ENCODE measurements around the gene AMH.

AMH gene

GRCh38 chr19:2236314-2237050 lies 12.6 kb upstream of the AMH start, which contains the start of the genes PLEKHJ1 and SF3A2:
Gene PLEKHJ1 (minus strand): TSS chr19:2236329. CDS start chr19:2236248, 81 bp downstream.
Gene SF3A2 (plus strand): TSS chr19:2236824. CDS start chr19:2243419, 6,595 bp downstream.
- peak; percentile 97 for DNase-seq

- no peak for DNase-seq
These were observed 11.9 kb upstream of the AMH start for GRCh38 chr19:2237051-2237868.

- no peak for DNase-seq
These were observed 11.3 kb upstream of the AMH start for GRCh38 chr19:2237869-2238153.

- DNase-seq: no peak
These were observed 9.9 kb upstream of the AMH start for GRCh38 chr19:2239173-2239572.

GRCh38 chr19:2239771-2240770 lies 9.1 kb upstream of the AMH start:
- DNase-seq: peak; percentile 30

GRCh38 chr19:2240881-2241760 lies 8.0 kb upstream of the AMH start:
- no peak for DNase-seq

- DNase-seq: no peak
These were observed 7.0 kb upstream of the AMH start for GRCh38 chr19:2242092-2242537.

GRCh38 chr19:2242816-2243215 lies 6.3 kb upstream of the AMH start:
- DNase-seq: no peak

- DNase-seq: no peak
These were observed 5.6 kb upstream of the AMH start for GRCh38 chr19:2243274-2244124.

GRCh38 chr19:2244125-2244411 lies 5.1 kb upstream of the AMH start:
- DNase-seq: no peak

- no peak for DNase-seq
These were observed 4.6 kb upstream of the AMH start for GRCh38 chr19:2244486-2244885.

GRCh38 chr19:2245273-2245672 lies 3.9 kb upstream of the AMH start:
- DNase-seq: no peak

- DNase-seq: no peak
These were observed 3.0 kb upstream of the AMH start for GRCh38 chr19:2246014-2246620.

- peak; percentile 33 for DNase-seq
These were observed 2.2 kb upstream of the AMH start for GRCh38 chr19:2246801-2247361.

- no peak for DNase-seq
These were observed 1.6 kb upstream of the AMH start for GRCh38 chr19:2247433-2248101.

GRCh38 chr19:2248136-2249009 lies 750 bp upstream of the AMH start:
- DNase-seq: no peak

- DNase-seq: no peak
These were observed 1.0 kb downstream of the AMH start for GRCh38 chr19:2249880-2250765.

GRCh38 chr19:2250766-2251105 lies 1.6 kb downstream of the AMH start:
- DNase-seq: no peak

Measured in fibroblast of upper back skin (primary cell).